Vagina (tissue), 2 donors: ENCODE measurements around the gene ITGB4.

Experiments used
- CTCF ChIP-seq, 3 experiments: fragments of 450-650 bp in 2 of 3; fragments of 200-600 bp in 1 of 3; sonication (generic) in 1 of 3; IDR thresholded peaks; one replicate each; pipeline ENCODE4 v1.5.1; 2017 to 2019; ENCODE audit warnings: antibody characterized with exemption in 3 of 3, mild to moderate bottlenecking in 2 of 3, moderate library complexity in 2 of 3
- POLR2A ChIP-seq, 2 donors: fragments of 450-650 bp; IDR thresholded peaks; one replicate each; pipeline ENCODE4 v1.6.1; 2017; ENCODE audit warnings: antibody characterized with exemption in 2 of 2, mild to moderate bottlenecking in 2 of 2, moderate library complexity in 2 of 2
- POLR2AphosphoS5 ChIP-seq, 2 donors: sonication (generic); formaldehyde crosslinking; IDR thresholded peaks; one replicate each; pipeline ENCODE4 v1.9.0; 2017; ENCODE audit warnings: antibody characterized with exemption in 2 of 2, mild to moderate bottlenecking in 2 of 2, low read depth in 1 of 2; ENCODE audit not compliant: insufficient read depth in 1 of 2

DNA sequence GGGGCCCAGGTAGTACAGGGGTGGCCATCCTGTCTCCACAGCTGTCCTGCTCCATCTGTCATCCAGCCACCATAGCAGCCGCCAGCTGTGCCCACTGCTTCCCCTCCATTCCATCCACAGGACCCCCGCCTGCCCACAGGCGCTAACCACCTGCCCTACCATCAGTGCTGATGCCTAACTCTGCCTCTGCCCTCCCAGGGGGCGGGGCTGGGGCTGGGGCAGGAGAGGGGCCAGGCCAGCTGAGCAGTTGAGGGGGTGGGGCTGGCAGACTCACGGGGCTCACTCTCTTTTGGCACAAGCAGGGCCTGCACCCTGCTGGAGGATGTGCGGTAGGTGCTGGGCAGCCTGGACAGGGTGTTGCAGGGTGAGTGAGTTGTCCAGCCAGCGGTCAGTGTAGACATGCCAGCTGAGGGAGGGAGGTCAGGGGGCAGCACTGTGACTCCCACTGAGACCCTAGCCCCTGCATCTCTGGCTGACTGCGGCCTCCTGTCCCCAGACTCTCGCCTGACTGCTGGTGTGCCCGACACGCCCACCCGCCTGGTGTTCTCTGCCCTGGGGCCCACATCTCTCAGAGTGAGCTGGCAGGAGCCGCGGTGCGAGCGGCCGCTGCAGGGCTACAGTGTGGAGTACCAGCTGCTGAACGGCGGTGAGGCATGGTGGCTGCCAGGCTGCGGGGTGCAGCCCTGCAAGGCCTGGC is 34.1 kb downstream of the ITGB4 start:
- TF ChIP-seq CTCF (IDR thresholded peaks at IDR 0.05) (no peak), POLR2A (IDR thresholded peaks at IDR 0.05) (no peak), POLR2AphosphoS5 (IDR thresholded peaks at IDR 0.05; ENCODE audit: insufficient read depth in 1 of 2, low read depth in 1 of 2) (no peak)
